ENCODE measurements around the gene PLPPR1. TPM values are rescaled to one million over a fixed set of nuclear protein-coding genes. Genes with fewer than 3 reads are reported as not detected.

The PLPPR1 gene
- total RNA-seq, 1 experiment from 2014 or later = 2.4 TPM

DNA sequence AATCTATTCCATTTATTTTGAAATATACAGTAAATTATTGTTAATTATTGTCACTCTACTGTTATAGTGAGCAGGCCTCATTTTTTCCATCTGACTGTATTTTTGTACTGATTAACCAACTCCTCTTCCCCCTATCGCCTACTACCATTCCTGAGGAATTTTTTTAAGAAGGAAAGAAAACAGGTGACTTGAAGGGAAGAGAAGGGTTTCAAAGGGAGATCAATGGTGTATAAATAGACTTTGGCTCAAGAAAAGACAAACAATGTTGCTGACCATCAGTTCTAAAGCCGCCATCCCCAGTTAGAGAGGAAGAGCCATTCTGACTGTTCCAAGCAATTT lies 286.6 kb downstream of the PLPPR1 start:
- Histone ChIP-seq H2BK120ac (ENCODE audit: low read depth, low read length, poor library complexity, severe bottlenecking) (no peak overlapping the region), H3K23me2 (ENCODE audit: insufficient read length, low read depth, low read length, poor library complexity, severe bottlenecking) (no peaks in the 10 kb centered on the region), H3K56ac (ENCODE audit: insufficient read length, low read depth, low read length) (no peak overlapping the region), H2BK15ac (ENCODE audit: low read depth, low read length) (no peak overlapping the region), H4K20me1 (ENCODE audit: control insufficient read depth, insufficient read depth, insufficient read length) (no peaks in the 10 kb centered on the region), H3K4me1 (ENCODE audit: insufficient read depth, low read length) (no peaks in the 10 kb centered on the region), H2BK20ac (ENCODE audit: low read depth, low read length, poor library complexity, severe bottlenecking) (no peak overlapping the region), H2AFZ (ENCODE audit: low read length) (no peak overlapping the region), H3K79me2 (ENCODE audit: insufficient read depth, low read length) (no peaks in the 10 kb centered on the region), H2BK12ac (ENCODE audit: insufficient read length, low read depth, low read length) (no peak overlapping the region), H4K91ac (ENCODE audit: insufficient read length, low read depth, low read length) (no peak overlapping the region), H3K14ac (ENCODE audit: insufficient read depth, low read length) (no peak overlapping the region), H3T11ph (ENCODE audit: low read length) (no peak overlapping the region), H3K4ac (ENCODE audit: low read depth, low read length) (no peak overlapping the region), H3K27me3 (ENCODE audit: insufficient read depth, low read length) (no peaks in the 10 kb centered on the region), H4K8ac (replicated peaks; ENCODE audit: insufficient read length, low read depth, low read length) (no peak overlapping the region), H2AK5ac (ENCODE audit: insufficient read length, low read length) (no peak overlapping the region), H2BK5ac (ENCODE audit: insufficient read length, low read length) (no peak overlapping the region), H3K9ac (ENCODE audit: extremely low read depth, insufficient read length, low read length) (no peak overlapping the region), H3K9me3 (ENCODE audit: control insufficient read depth, low read depth, low read length) (no peaks in the 10 kb centered on the region), H3K27ac (ENCODE audit: insufficient read length, low read depth, low read length) (no peak overlapping the region), H4K5ac (ENCODE audit: insufficient read length, low read depth, low read length) (no peak overlapping the region), H3K23ac (ENCODE audit: insufficient read length, low read depth, low read length) (no peak overlapping the region), H3K4me2 (ENCODE audit: insufficient read depth, insufficient read length, low read length) (no peak overlapping the region), H3K79me1 (ENCODE audit: insufficient read depth, low read depth, low read length, poor library complexity, severe bottlenecking) (no peaks in the 10 kb centered on the region), H3K18ac (ENCODE audit: insufficient read length, low read depth, low read length) (no peak overlapping the region)
- no peaks in the 10 kb centered on the region for H3K27me3 Mint-ChIP-seq (ENCODE audit: low read depth)
- TF ChIP-seq, protein P1, sequence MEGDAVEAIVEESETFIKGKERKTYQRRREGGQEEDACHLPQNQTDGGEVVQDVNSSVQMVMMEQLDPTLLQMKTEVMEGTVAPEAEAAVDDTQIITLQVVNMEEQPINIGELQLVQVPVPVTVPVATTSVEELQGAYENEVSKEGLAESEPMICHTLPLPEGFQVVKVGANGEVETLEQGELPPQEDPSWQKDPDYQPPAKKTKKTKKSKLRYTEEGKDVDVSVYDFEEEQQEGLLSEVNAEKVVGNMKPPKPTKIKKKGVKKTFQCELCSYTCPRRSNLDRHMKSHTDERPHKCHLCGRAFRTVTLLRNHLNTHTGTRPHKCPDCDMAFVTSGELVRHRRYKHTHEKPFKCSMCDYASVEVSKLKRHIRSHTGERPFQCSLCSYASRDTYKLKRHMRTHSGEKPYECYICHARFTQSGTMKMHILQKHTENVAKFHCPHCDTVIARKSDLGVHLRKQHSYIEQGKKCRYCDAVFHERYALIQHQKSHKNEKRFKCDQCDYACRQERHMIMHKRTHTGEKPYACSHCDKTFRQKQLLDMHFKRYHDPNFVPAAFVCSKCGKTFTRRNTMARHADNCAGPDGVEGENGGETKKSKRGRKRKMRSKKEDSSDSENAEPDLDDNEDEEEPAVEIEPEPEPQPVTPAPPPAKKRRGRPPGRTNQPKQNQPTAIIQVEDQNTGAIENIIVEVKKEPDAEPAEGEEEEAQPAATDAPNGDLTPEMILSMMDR (conservative IDR thresholded peaks at IDR 0.05) = no peak
- no peak overlapping the region for H3K27ac Mint-ChIP-seq
- no peak overlapping the region for H3K4me3 Mint-ChIP-seq
- no peaks in the 10 kb centered on the region for H3K36me3 Mint-ChIP-seq (ENCODE audit: insufficient read depth in 1 of 3, low read depth in 3 of 3)
- no peaks in the 10 kb centered on the region for H3K9me3 Mint-ChIP-seq
- no CpG with 5 or more reads among the region's 2 CpGs for WGBS (ENCODE audit: extremely low coverage, insufficient read length, low lambda C conversion rate)
- H3K4me1 Mint-ChIP-seq = peaks cover 0 to 2% of the 10 kb centered on the region in 2 experiments; a peak in 1 of 4 replicates
- DNase-seq = no peak
